ENCODE data around the gene C19orf73.

The C19orf73 gene

DNA sequence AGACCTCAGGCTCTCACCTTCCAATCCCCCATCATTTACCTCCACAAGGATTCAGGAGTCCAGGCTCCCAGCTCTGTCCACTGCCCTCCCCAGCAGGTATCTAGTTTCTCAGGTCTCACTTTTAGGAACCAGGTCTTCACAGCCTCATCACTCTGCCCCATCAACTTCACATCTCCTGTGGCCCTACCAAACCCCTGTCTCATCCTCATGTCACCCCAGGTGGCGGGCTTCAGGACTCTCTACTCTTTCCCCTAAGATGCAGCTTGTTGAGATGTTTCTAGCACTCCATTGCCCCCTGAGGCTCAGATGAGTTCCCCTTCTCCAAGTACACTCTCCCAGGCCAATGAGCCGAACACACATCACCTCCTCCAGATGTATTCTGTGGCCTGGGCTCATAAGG, 1.9 kb upstream of the C19orf73 start:
- no peak for DNase-seq

DNA sequence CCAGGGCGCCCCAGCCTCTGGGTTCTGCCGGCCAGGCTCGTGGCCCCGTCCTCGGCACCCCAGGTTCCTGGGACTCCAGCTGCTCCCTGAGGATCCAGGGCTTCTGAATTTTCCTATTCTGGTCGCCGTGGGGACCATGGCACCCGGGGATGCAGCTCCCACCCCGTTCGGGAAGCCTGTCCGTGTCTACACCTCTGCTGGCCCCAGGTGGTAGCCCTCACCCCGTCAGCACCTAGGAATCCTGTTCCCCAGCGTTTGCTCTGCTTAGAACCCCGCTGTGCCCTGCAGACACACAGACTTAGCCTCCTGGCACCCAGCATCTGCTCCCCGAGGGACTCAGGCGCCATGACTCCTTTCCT, 1.4 kb upstream of the C19orf73 start:
- no peak for DNase-seq

GRCh38 chr19:49119411-49120324, 725 bp upstream of the C19orf73 start, which contains the start of gene PPFIA3:
PPFIA3 (plus strand) TSS chr19:49119544; CDS start chr19:49127874, 8,330 bp downstream.
- no peak for DNase-seq

GRCh38 chr19:49117677-49118564, 1.0 kb downstream of the C19orf73 start:
- DNase-seq: no peak

GRCh38 chr19:49116544-49116943, 2.4 kb downstream of the C19orf73 start:
- DNase-seq: no peak

- DNase-seq: peak; percentile 48
Measured at GRCh38 chr19:49114630-49115363, 4.1 kb downstream of the C19orf73 start.

- no peak for DNase-seq
Measured at GRCh38 chr19:49113762-49114629, 4.9 kb downstream of the C19orf73 start, which contains the start of gene LIN7B. LIN7B (plus strand) TSS chr19:49114370; CDS start chr19:49114405, 35 bp downstream.

- DNase-seq: no peak
Measured at GRCh38 chr19:49111218-49111998, 7.5 kb downstream of the C19orf73 start.

DNA sequence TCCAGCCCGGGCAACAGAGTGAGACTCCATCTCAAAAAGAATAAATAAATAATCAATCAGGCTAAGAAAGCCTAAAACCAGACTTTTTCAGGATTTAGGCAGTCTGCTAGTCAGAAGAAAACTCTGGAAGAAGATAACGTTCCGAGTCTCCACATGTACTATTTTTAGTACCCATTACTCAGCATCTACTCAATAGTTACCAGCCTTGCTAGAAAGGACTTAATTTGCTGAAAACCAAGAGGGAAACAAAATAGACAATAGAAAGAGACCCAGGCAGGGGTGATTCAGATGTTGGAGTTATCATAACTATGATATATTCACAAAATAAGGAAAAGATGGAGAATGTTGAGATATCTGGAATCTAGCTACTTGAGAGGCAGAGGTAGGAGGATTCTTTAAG, 8.4 kb downstream of the C19orf73 start:
- DNase-seq: no peak

- no peak for DNase-seq
Measured at GRCh38 chr19:49109569-49110233, 9.2 kb downstream of the C19orf73 start.

- DNase-seq: no peak
Measured at GRCh38 chr19:49109051-49109450, 9.9 kb downstream of the C19orf73 start.

DNA sequence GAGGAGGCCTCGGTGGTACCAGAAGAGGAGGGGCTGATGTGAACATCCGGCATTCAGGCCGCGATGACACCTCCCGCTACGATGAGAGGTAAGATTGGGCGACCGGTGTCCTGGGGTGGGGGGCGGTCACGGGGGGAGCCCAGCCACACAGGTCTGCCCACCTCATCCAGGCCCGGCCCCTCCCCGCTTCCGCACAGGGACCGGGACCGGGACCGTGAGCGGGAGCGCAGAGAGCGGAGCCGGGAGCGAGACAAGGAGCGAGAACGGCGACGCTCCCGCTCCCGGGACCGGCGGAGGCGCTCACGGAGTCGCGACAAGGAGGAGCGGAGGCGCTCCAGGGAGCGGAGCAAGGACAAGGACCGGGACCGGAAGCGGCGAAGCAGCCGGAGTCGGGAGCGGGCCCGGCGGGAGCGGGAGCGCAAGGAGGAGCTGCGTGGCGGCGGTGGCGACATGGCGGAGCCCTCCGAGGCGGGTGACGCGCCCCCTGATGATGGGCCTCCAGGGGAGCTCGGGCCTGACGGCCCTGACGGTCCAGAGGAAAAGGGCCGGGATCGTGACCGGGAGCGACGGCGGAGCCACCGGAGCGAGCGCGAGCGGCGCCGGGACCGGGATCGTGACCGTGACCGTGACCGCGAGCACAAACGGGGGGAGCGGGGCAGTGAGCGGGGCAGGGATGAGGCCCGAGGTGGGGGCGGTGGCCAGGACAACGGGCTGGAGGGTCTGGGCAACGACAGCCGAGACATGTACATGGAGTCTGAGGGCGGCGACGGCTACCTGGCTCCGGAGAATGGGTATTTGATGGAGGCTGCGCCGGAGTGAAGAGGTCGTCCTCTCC, 11.1 kb downstream of the C19orf73 start:
- no peak for DNase-seq

GRCh38 chr19:49106648-49107135, 12.3 kb downstream of the C19orf73 start:
- no peak for DNase-seq

DNA sequence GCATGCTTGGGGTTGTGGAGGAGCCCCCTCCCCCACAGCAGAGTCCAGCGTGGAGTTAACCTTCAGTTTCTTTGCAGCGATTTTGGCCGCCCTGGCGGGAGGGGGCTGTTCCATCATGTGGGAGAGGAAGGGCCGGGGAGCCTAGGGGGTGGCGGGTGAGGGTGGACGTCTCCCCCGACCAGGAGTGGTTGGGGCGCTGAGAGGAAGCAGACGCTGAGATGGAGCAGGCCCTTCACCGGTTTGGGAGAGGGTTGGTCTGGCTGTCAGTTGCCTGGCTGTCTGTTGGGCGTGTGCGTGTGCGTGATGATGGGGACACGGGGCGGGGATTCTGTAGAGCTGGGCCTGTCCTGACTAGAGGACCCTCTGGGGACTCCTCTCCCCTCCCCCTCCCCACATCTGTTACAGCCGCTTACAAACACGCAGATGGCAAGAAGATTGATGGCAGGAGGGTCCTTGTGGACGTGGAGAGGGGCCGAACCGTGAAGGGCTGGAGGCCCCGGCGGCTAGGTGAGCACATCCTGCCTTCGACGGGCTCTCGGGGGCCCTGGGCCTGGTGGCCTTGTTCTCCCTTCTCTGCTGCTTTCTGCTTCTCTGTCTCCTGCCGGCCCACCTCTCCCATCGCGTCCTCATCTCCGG, 14.6 kb downstream of the C19orf73 start:
- DNase-seq: no peak

- DNase-seq: no peak
Measured at GRCh38 chr19:49103331-49104085, 15.4 kb downstream of the C19orf73 start.

DNA sequence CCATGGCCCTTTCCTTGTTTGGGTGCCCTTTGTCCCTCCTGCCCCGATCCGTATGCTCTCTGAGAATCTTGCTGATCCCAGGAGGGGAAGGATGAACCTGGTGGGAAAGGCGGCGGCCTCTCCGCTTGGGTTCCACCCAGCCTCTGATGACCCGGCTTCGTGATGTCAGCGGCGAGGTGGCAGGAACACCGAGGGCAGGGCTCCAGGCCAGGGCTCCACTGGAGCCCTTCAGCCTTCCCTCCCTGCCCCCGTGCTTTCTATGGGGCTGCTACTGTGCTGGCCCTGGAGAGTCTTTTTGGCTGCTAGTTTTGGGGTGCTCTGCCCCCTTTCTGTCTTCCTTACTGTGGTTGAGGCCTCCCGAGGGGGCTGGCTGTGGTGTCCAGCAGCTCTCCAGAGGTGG, 16.6 kb downstream of the C19orf73 start:
- DNase-seq: no peak

DNA sequence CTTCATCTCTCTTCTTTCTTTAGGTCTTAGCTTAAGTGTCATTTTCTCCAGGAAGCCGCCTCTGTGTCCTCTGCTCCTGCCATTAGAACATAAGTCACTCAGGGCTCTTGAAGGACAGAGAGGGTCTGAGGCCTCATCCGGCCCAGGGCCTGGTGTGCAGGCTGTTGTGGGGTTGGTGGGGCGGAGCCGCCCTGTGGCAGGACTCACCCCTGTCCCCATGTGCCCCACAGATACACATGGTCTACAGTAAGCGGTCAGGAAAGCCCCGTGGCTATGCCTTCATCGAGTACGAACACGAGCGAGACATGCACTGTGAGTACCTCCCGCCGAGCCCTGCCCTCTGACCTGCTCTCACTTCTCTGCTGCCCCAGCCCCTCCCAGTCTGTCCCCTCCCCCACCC, 17.8 kb downstream of the C19orf73 start:
- no peak for DNase-seq

DNA sequence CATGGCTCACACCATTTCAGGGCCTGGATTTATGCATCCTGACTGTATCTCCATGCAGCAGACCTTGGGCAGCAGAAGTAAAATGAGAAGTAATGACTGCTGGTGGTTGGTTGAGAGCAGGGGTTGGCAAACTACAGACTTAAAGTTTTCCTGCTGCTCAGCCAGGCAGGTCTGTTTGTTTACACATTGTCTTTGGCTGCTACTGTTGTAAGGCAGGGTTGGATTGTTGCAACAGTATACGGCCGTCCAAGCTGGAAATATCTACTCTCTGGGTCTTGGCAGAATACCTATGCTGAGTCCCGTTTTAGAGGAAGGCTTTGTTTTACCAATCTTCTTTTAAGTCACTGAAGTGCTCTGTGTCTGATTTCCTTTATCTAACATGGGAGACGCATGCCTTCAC, 20.1 kb downstream of the C19orf73 start:
- DNase-seq: no peak
